Measurements from ENCODE around the gene CFAP20DC.

GRCh38 chr3:58999134-58999773 lies 50.6 kb downstream of the CFAP20DC start:
- no peak for TF ChIP-seq CTCF (IDR thresholded peaks at IDR 0.05; ENCODE audit: low read depth, low read length)
- no peak for TF ChIP-seq EZH2phosphoT487 (IDR thresholded peaks at IDR 0.05; ENCODE audit: low read depth)

All from OCI-LY3 (cell line).